Astrocyte of the cerebellum (primary cell): ENCODE measurements around the gene MORN1.

Experiments
- DNase-seq: peaks from one replicate; pipeline ENCODE4 v3.0.0-alpha.2; 2011; ENCODE audit warnings: low read depth
- H3K4me3 ChIP-seq: 2 replicates; pipeline ENCODE4 v1.5.1; 2011; ENCODE audit warnings: mild to moderate bottlenecking, low read depth, low read length, moderate library complexity
- in situ Hi-C: cut with HindIII; loops from 2 replicates; pipeline ENCODE4 v1.10.0; 2017; ENCODE audit warnings: low sequenced_read_pairs
- TF ChIP-seq, protein P1 (sequence below): IDR thresholded peaks from 2 replicates; pipeline ENCODE4 v1.5.1; 2012; ENCODE audit warnings: low read length, low read depth, moderate library complexity, mild to moderate bottlenecking; ENCODE audit errors: missing control alignments

Gene MORN1

DNA sequence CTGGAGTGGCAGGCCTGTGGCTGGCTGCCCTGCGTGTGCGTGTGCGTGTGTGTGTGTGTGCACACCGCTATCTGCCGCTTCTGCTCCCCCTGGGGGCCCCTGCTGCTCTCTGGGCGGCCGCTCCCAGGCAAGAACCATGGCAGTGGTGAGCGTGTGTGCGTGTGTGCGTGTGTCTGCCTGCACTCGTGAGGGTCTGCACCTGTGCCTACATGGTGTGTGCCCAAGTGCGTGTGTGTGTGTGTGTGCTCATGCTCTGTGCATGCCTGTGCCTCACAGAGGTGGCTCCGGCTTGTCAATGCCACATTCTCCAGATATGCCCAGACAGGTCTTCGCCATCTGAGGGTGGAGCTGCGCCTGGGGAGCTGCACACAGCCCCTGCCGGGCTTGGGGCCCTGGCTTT is 39.7 kb upstream of the MORN1 start:
- TF ChIP-seq, protein P1, sequence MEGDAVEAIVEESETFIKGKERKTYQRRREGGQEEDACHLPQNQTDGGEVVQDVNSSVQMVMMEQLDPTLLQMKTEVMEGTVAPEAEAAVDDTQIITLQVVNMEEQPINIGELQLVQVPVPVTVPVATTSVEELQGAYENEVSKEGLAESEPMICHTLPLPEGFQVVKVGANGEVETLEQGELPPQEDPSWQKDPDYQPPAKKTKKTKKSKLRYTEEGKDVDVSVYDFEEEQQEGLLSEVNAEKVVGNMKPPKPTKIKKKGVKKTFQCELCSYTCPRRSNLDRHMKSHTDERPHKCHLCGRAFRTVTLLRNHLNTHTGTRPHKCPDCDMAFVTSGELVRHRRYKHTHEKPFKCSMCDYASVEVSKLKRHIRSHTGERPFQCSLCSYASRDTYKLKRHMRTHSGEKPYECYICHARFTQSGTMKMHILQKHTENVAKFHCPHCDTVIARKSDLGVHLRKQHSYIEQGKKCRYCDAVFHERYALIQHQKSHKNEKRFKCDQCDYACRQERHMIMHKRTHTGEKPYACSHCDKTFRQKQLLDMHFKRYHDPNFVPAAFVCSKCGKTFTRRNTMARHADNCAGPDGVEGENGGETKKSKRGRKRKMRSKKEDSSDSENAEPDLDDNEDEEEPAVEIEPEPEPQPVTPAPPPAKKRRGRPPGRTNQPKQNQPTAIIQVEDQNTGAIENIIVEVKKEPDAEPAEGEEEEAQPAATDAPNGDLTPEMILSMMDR = no peak
- H3K4me3 ChIP-seq = no peak overlapping the region
- DNase-seq = no peak
- in situ Hi-C loops = no loop called here

GRCh38 chr1:2430592-2430973 is 39.2 kb upstream of the MORN1 start:
- in situ Hi-C loops = no loop called here
- TF ChIP-seq, protein P1 = no peak
- no peak for DNase-seq
- no peak overlapping the region for H3K4me3 ChIP-seq

DNA sequence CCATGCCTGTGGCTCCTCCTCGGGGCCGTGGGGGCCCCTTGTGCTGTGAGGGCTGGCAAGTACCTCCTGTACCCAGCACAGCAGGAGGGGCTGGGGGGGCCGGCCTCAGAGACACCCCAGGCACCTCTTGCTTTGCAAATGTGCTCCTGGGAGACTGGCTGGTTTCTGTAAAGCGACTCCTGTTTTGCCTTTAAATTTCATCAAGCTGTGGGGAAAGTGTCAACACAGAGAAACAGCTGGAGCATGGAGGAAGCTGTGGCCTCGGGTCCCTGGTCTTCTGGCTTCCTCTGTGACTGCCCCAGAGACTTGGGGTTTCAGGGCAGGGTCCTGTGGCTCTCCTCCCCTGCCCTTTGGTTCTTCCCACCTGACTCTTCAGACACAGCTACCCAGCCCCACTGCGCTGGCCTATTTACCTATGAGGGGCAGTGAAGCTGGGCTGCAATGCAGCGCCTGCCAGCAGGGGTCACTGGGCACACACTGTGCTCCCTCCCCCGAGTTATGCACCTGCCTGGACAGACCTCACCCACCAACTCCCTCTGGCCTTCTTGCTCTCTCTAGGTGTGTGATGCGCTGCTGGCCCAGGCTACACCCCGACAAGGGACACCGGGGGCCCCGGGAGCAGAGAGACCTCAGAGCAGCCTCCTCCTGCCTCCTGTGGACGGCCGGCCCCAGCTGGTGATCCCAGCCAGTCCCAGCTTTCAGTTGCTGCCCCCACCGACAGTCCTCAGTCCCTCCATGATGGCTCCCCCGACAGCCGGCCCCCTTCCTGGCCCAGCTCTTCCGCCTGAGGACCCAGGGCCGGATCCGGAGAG is 38.6 kb upstream of the MORN1 start:
- DNase-seq = no peak
- no peak overlapping the region for H3K4me3 ChIP-seq
- in situ Hi-C loops = loop anchor here (10.0 kb wide), 2 partner anchors 85 to 135 kb away; no protein-coding TSS in a partner anchor
- TF ChIP-seq, protein P1 = peak; percentile 18

GRCh38 chr1:2428490-2428889 is 37.1 kb upstream of the MORN1 start:
- TF ChIP-seq, protein P1 = no peak
- DNase-seq = no peak
- in situ Hi-C loops = loop anchor here (10.0 kb wide), 2 partner anchors 86 to 136 kb away; no protein-coding TSS in a partner anchor
- no peak overlapping the region for H3K4me3 ChIP-seq

- in situ Hi-C loops = loop anchor here (10.0 kb wide), 2 partner anchors 87 to 137 kb away; no protein-coding TSS in a partner anchor
- TF ChIP-seq, protein P1 = no peak
- H3K4me3 ChIP-seq = no peak overlapping the region
- DNase-seq = no peak
These were observed 36.6 kb upstream of the MORN1 start for GRCh38 chr1:2427976-2428375.

DNA sequence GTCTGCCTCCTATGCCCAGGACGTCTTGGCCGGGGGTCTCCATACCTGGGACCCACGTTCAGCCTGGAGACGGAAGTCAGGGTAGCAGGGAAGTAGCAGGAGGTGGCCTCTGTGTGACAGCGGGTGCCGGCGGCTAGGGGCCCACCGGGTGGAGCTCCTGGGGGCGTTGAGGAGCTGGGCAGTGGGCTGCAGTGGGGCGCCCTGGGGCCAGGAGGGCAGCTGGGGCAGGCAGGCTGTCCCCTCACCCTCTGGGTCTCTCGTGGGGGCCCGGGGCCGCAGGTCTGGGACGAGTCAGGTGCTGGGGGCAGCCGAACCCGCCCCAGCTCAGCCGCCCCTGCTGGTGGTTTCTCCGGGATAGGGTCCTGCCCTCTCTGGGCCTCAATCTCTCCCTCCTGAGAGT is 35.7 kb upstream of the MORN1 start:
- TF ChIP-seq, protein P1 = no peak
- in situ Hi-C loops = loop anchor here (10.0 kb wide), 2 partner anchors 88 to 138 kb away; no protein-coding TSS in a partner anchor
- no peak overlapping the region for H3K4me3 ChIP-seq
- no peak for DNase-seq
